CD4-positive, alpha-beta T cell treated with Interleukin-10 for 1 hour (primary cell): ENCODE data around the gene RIMKLB.
"Not testable (repeated sequence)": the region's sequence is repeated elsewhere in the genome, so short reads cannot be mapped to it uniquely, and the experiment has no call there.

Experiments
- DNase-seq: peaks from one replicate; pipeline ENCODE4 v3.0.0-alpha.2; 2020

The RIMKLB gene

DNA sequence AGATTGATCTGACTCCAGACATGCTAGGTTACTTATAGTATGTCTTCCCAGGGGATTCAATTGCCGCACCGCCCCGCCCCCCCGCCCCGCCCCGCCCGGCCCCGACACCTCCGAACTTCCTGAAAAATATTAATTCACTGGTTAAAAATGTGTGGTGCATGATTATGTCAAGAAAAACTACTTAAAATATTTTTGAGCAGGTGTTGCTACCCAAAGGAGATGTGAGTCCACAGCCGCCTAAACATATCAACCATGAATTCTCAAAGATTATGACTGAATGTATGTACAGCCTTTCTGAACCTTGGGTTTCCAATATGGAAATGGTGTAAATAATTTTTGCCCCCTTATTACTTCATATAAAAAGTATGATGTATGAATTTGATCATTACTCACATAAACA, 2.7 kb upstream of the RIMKLB start:
- no peak for DNase-seq

GRCh38 chr12:8696442-8697090, 1.2 kb upstream of the RIMKLB start:
- DNase-seq: no peak

GRCh38 chr12:8697120-8697475, 693 bp upstream of the RIMKLB start:
- peak; percentile 52 for DNase-seq

GRCh38 chr12:8698132-8698851, 501 bp downstream of the RIMKLB start:
- DNase-seq: peak; percentile 47

GRCh38 chr12:8698879-8699278, 1.1 kb downstream of the RIMKLB start:
- DNase-seq: no peak

- DNase-seq: no peak
Observed at GRCh38 chr12:8699714-8700113, 1.9 kb downstream of the RIMKLB start.

GRCh38 chr12:8701046-8701660, 3.4 kb downstream of the RIMKLB start:
- no peak for DNase-seq

DNA sequence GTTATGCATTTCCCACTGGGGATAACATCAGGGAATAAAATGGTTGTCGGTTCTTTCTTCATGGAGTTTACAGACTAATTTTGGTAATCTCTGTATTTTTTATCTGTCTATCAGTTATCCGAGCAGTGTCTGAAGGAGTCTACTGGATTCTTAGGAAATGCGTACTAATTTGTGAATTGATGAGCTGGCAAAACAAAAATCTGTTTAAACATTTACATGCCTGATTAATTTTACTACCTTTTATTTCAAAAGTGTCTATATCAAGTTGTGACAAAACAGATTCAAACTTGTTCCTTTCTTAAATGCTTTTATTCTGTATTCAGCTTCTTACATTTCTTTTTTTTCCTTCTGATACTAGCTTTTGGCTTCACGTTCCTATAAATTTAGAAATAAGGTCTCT, 4.4 kb downstream of the RIMKLB start:
- DNase-seq: no peak

- no peak for DNase-seq
Observed at GRCh38 chr12:8709124-8709830, 11.5 kb downstream of the RIMKLB start.

DNA sequence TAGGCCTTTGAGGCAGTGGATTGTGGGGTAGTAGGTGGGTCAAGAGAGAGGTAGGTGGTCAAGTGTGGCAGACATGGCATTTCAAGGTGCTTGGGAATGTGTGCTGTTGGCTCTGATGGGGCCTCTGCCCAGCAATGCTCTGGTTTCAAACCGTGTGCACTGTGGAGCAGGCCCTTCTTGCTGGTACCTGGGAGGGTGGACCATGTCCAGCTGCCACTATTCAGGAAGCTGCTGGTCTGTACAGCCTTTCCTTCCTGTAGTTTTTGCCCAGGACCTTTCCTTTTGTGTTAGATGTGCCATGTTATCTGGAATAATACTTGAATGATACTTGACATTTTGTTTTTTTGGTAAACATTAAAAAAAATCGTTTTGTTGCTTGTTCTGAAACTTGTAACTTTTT, 14.8 kb downstream of the RIMKLB start:
- DNase-seq: no peak

DNA sequence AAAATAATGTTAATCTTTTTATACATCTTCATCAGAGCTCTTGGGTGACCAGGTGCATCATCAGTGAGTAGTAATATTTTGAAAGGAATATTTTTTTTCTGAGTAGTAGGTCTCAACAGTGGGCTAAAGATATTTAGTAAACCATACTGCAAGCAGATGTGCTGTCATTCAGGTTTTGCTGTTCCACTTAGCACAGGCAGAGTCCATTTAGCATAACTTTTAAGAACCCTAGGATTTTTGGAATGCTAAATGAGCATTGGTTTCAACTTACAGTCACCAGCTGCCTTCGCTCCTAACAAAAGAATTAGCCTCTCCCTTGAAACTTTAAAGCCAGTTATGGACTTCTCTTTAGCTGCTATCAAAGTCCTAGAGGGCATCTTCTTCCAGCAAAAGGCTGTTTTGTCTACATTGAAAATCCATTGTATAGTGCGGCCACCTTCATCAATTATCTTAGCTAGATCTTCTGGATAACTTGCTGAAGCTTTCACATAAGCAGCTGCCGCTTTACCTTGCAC, 24.6 kb downstream of the RIMKLB start:
- DNase-seq: no peak

GRCh38 chr12:8734873-8735381, 37.1 kb downstream of the RIMKLB start:
- DNase-seq: no peak

DNA sequence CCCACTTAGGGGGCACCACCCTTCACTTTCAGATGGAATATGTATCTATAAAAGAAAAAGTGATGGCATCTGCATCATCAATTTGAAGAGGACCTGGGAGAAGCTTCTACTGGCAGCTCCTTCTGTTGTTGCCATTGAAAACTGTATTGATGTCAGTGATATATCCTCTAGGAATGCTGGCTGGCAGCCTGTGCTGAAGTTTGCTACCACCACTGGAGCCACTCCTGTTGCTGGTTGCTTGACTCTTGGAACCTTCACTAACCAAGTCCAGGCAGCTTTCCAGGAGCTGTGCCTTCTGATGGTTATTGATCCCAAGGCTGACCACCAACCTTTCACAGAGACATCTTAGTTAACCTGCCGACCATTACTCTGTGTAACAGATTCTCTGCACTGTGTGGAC, 44.7 kb downstream of the RIMKLB start:
- no peak for DNase-seq

GRCh38 chr12:8743121-8743520, 45.3 kb downstream of the RIMKLB start:
- DNase-seq: not testable (repeated sequence)

- DNase-seq: not testable (repeated sequence)
Observed at GRCh38 chr12:8745631-8746030, 47.8 kb downstream of the RIMKLB start.

GRCh38 chr12:8746046-8746445, 48.3 kb downstream of the RIMKLB start:
- DNase-seq: no peak

- not testable (repeated sequence) for DNase-seq
Observed at GRCh38 chr12:8760076-8760475, 62.3 kb downstream of the RIMKLB start.

GRCh38 chr12:8762701-8763100, 64.9 kb downstream of the RIMKLB start:
- not testable (repeated sequence) for DNase-seq

GRCh38 chr12:8766121-8766520, 68.3 kb downstream of the RIMKLB start:
- not testable (repeated sequence) for DNase-seq

GRCh38 chr12:8770499-8770898, 72.7 kb downstream of the RIMKLB start:
- no peak for DNase-seq

DNA sequence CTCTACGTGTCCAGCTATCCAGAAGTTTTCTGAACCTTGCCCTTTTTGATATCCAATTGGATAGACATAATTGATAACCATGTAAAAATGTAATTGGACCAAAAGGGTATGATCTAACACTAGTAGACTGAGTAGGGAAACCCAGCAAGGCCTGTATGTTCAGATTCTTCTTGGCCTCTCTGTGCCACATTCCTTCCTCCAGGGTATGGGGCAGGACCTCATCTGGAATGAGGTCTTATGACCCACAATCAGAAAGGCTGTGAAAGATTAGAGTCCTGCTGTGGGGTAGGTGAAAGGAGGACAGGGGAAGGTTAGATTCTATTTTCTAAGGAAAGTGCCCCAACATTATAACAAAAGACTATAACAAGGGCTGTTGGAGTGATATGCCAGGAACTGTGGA, 73.3 kb downstream of the RIMKLB start:
- no peak for DNase-seq

DNA sequence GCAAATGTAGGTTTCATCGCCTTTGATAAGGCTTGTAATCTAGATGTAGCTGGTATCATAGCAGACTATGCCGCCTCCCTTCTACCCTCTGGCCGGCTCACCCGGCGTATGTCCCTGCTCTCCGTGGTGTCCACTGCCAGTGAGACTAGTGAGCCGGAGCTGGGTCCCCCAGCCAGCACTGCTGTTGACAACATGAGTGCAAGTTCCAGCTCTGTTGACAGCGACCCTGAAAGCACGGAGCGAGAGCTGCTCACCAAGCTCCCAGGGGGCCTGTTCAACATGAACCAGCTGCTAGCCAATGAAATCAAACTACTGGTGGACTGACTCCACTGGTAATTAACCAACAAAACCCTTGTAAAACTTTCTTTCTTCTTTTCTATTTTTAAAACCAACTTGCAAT, 75.7 kb downstream of the RIMKLB start:
- DNase-seq: no peak

GRCh38 chr12:8779281-8779680, 81.5 kb downstream of the RIMKLB start:
- DNase-seq: no peak
